Activated T-helper 1 cell treated with anti-CD3 and anti-CD28 coated beads, Interleukin-12 subunit alpha, Interleukin-12 subunit beta, Interleukin-2, Interleukin-4 antibody, amounts not matched to agents 30 ng/mL and 10 ng/mL and 1 ng/mL, durations not matched to agents 14 hours and 24 hours and 36 hours (primary cell): Measurements from ENCODE around the gene TIMM29. TPM values are rescaled to one million over a fixed set of nuclear protein-coding genes. Genes with fewer than 3 reads are reported as not detected.
A peak's percentile ranks its signal among the peaks of the same experiment; 100 is the strongest.
"Not testable (repeated sequence)": the region's sequence is repeated elsewhere in the genome, so short reads cannot be mapped to it uniquely, and the experiment has no call there.

Experiments used
- DNase-seq: peaks from one replicate; pipeline ENCODE4 v3.0.0; 2021; ENCODE audit warnings: low spot score
- H3K27ac Mint-ChIP-seq: one replicate; pipeline ENCODE4 v1.8.0; 2021; ENCODE audit warnings: mild to moderate bottlenecking, mixed read lengths
- H3K27me3 Mint-ChIP-seq: one replicate; pipeline ENCODE4 v1.8.0; 2022; ENCODE audit warnings: mild to moderate bottlenecking, moderate library complexity, mixed read lengths; ENCODE audit not compliant: insufficient read depth
- H3K36me3 Mint-ChIP-seq: one replicate; pipeline ENCODE4 v1.8.0; 2021; ENCODE audit warnings: low read depth, mixed read lengths
- H3K4me1 Mint-ChIP-seq: one replicate; pipeline ENCODE4 v1.8.0; 2021; ENCODE audit warnings: low read depth, mixed read lengths
- H3K4me3 Mint-ChIP-seq: one replicate; pipeline ENCODE4 v1.8.0; 2021; ENCODE audit warnings: mild to moderate bottlenecking, moderate library complexity, mixed read lengths
- H3K9me3 Mint-ChIP-seq: one replicate; pipeline ENCODE4 v1.8.0; 2021; ENCODE audit warnings: mixed read lengths
- intact Hi-C: fragments of 100-400 bp; cut with micrococcal nuclease; formaldehyde crosslinking; loops from one replicate; pipeline ENCODE4 v1.15.1; 2024
- total RNA-seq: library from RNA; stranded (reverse); gene quantifications from 2 replicates; pipeline ENCODE4 v1.2.3, GENCODE V29; 2022

TIMM29 gene
- total RNA-seq, 1 donor from 2014 or later = 22.6 TPM

DNA sequence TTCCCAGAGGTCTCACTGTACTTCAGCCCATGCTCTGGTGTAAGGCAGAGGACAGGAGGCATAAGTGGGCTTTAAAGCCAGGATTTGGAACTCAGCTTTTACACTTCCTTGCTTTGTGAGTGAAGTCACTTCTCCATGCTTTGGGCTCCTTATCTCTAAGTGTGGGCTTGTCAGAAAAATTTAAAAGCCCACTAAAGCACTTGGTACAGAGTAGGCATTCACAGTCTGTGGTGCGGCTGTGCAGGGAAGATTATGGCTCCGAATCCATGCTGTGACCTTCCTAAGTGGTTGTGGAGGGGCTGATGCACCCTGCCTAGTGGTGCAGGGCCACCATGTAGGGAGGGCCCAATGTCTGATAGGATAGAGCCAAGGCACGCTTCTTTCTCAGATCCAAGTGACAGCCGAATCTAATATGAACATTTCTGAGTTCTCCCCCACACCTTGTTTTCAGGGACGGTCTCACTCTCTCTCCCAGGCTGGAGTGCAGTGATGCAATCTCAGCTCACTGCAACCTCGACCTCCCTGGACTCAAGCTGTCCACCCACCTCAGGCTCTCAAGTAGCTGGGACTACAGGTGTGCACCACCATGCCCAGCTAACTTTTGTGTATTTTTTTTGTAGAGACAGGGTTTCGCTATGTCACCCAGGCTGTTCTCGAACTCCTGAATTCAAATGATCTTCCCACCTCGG, 6.9 kb downstream of the TIMM29 start:
- H3K27ac Mint-ChIP-seq = no peak overlapping the region
- H3K9me3 Mint-ChIP-seq = no peaks in the 10 kb centered on the region
- DNase-seq = no peak
- H3K36me3 Mint-ChIP-seq = peaks cover 2% of the 10 kb centered on the region
- no peak overlapping the region for H3K4me3 Mint-ChIP-seq
- intact Hi-C loops = loop anchor here (1.0 to 2.0 kb wide), 2 partner anchors 101 to 155 kb away; no protein-coding TSS in a partner anchor
- peaks cover 5% of the 10 kb centered on the region for H3K4me1 Mint-ChIP-seq
- no peaks in the 10 kb centered on the region for H3K27me3 Mint-ChIP-seq

DNA sequence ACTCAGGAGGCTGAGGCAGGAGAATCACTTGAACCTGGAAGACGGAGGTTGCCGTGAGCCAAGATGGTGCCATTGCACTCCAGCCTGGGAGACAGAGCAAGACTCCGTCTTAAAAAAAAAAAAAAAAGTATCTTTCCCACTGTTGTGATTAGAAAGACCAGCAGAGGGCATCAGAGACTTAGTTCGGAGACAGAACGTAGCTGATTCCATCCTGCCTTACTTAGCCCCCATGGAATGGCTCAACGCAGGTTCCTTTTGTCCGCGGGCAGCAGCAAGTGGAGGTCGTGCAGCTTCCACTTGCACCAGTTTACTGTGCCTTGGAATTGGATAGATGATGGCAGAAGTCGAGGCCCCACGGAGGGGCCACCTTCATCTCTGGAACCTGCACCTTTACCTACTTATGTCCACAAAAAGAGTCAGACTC, 8.1 kb downstream of the TIMM29 start:
- Mint-ChIP-seq H3K9me3 (no peaks in the 10 kb centered on the region), H3K27me3 (no peaks in the 10 kb centered on the region), H3K4me1 (peaks cover 5% of the 10 kb centered on the region), H3K27ac (no peak overlapping the region), H3K36me3 (peaks cover 2% of the 10 kb centered on the region), H3K4me3 (no peak overlapping the region)
- intact Hi-C loops = loop anchor here (1.0 to 2.0 kb wide), 2 partner anchors 100 to 154 kb away; no protein-coding TSS in a partner anchor
- peak; percentile 20 for DNase-seq

DNA sequence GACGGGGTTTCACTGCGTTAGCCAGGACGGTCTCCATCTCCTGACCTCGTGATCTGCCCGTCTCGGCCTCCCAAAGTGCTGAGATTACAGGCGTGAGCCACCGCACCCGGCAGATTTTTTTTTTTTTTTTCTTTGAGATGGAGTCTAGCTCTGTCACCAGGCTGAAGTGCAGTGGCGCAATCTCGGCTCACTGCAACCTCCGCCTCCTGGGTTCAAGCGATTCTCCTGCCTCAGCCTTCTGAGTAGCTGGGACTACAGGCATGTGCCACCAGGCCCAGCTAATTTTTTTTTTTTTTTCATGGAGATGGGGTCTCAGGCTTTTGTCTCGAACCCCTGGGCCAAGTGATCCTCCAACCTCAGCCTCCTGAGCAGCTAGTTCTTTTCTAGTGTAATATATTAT, 13.0 kb downstream of the TIMM29 start:
- H3K36me3 Mint-ChIP-seq, H3K27me3 Mint-ChIP-seq, H3K4me3 Mint-ChIP-seq, H3K9me3 Mint-ChIP-seq, DNase-seq, H3K27ac Mint-ChIP-seq: not testable (repeated sequence)
- peaks cover 12% of the 10 kb centered on the region for H3K4me1 Mint-ChIP-seq
- intact Hi-C loops = loop anchor here (1.0 to 5.0 kb wide), 3 partner anchors 19 to 95 kb away; no protein-coding TSS in a partner anchor

DNA sequence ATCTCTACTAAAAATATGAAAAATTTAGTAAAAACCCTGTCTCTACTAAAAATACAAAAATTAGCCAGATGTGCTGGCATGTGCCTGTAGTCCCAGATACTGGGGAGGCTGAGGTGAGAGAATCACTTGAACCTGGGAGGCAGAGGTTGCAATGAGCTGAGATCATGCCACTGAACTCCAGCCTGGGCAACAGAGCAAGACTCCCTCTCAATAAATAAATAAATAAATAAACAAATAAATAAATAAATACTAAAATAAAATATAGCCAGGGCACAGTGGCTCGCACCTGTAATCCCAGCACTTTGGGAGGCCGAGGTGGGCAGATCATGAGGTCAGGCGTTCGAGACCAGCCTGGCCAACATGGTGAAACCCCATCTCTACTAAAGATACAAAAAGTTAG, 14.8 kb downstream of the TIMM29 start:
- not testable (repeated sequence) for DNase-seq, H3K4me1 Mint-ChIP-seq, H3K4me3 Mint-ChIP-seq, H3K36me3 Mint-ChIP-seq, H3K27me3 Mint-ChIP-seq, H3K9me3 Mint-ChIP-seq, H3K27ac Mint-ChIP-seq
- intact Hi-C loops = loop anchor here (2.0 to 5.0 kb wide), 2 partner anchors 39 to 93 kb away; no protein-coding TSS in a partner anchor

DNA sequence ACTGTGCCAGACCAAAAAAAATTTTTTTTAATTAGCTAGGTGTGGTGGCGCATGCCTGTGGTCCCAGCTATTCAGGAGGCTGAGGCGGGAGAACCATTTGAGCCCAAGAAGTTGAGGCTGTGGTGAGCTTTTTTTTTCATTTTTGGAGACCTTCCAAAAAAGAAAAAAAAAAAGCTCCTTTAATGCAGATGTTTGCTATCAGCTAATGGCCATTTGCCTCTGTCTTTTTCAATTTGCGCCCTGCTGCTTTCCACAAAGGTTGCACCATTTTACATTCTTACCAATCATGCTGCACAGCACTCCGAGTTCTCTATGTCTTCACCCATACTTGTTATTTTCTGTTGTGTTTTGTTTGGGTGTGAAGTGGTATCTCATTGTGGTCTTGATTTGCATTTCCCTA, 16.7 kb downstream of the TIMM29 start:
- Mint-ChIP-seq H3K36me3 (no peaks in the 10 kb centered on the region), H3K27me3 (no peaks in the 10 kb centered on the region), H3K4me3 (no peak overlapping the region), H3K9me3 (no peaks in the 10 kb centered on the region), H3K4me1 (peaks cover 9% of the 10 kb centered on the region), H3K27ac (no peak overlapping the region)
- no peak for DNase-seq
- intact Hi-C loops = no loop called here

DNA sequence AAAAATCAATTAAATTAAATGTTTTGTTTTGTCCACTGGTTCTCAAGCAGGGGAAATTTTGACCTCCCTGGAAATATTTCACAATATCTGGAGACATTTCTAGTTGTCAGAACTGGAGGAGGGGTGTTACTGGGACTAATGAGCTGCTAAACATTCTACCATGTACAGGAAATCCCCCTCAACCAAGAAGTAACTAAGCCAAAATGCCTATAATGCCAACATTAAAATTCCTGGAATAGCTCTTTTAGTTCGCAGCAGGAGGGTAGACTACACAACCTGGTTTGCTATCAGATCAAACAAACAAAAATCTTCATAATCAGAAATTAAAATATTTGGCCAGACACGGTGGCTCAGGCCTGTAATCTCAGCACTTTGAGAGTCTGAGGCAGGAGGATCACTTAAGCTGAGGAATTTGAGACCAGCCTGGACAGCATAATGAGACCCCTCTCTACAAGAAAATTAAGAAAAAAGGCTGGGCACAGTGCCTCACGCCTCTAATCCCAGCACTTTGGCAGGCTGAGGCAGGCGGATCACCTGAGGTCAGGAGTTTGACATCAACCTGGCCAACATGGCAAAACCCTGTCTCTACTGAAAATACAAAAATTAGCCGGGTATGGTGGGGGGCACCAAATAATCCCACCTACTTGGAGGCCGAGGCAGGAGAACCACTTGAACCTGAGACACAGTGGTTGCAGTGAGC, 18.5 kb downstream of the TIMM29 start:
- no peak for DNase-seq
- Mint-ChIP-seq H3K27ac (no peak overlapping the region), H3K4me1 (peaks cover 6% of the 10 kb centered on the region), H3K27me3 (no peaks in the 10 kb centered on the region), H3K4me3 (no peak overlapping the region), H3K36me3 (no peaks in the 10 kb centered on the region), H3K9me3 (no peaks in the 10 kb centered on the region)
- intact Hi-C loops = no loop called here

DNA sequence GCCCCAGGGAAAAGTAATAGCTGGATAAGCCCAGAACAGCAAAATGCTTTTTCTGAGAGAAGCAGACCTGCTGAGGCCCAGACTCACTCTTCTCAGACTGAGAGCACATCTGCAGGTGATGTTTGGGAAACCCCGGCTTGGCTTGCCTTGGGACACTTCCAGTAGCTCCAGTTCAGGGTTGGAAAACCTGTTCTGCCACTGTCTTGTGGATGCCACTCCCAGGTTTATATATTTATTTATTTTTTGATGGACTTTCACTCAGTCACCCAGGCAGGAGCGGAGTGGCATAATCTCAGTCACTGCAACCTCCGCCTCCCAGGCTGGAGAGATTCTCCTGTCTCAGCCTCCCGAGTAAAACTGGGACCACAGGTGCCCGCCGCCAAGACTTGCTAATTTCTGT, 24.2 kb downstream of the TIMM29 start:
- Mint-ChIP-seq H3K27me3 (peaks cover 3% of the 10 kb centered on the region), H3K9me3 (no peaks in the 10 kb centered on the region), H3K4me3 (no peak overlapping the region), H3K4me1 (peaks cover 12% of the 10 kb centered on the region), H3K36me3 (no peaks in the 10 kb centered on the region), H3K27ac (no peak overlapping the region)
- intact Hi-C loops = no loop called here
- no peak for DNase-seq

DNA sequence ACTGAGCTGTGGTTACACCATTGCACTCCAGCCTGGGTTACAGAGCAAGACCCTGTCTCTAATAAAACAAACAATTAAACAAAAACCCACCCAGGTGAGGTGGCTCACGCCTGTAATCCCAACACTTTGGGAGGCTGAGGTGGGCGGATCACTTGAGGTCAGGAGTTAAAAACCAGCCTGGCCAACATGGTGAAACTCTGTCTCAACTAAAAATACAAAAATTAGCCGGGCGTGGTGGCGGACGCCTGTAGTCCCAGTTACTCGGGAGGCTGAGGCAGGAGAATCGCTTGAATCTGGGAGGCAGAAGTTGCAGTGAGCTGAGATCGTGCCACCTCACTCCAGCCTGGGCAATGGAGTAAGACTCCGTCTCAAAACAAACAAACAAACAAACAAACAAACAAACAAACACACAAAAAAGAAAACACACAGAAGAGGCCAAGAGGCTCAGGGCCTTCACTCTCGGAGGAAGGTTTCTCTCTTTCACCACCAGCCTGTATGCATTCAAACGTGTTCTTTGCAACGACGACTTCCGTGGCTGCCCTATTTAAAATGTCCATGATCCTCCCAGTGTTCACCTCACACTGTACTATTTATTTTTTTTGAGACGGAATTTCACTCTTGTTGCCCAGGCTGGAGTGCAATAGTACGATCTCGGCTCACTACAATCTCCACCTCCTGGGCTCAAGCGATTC, 30.8 kb downstream of the TIMM29 start:
- H3K36me3 Mint-ChIP-seq, DNase-seq, intact Hi-C loops, H3K9me3 Mint-ChIP-seq, H3K27me3 Mint-ChIP-seq: not testable (repeated sequence)
- H3K4me1 Mint-ChIP-seq = peaks cover 41% of the 10 kb centered on the region
- peak overlapping the region; percentile 87 for H3K27ac Mint-ChIP-seq
- H3K4me3 Mint-ChIP-seq = peak overlapping the region; percentile 87

DNA sequence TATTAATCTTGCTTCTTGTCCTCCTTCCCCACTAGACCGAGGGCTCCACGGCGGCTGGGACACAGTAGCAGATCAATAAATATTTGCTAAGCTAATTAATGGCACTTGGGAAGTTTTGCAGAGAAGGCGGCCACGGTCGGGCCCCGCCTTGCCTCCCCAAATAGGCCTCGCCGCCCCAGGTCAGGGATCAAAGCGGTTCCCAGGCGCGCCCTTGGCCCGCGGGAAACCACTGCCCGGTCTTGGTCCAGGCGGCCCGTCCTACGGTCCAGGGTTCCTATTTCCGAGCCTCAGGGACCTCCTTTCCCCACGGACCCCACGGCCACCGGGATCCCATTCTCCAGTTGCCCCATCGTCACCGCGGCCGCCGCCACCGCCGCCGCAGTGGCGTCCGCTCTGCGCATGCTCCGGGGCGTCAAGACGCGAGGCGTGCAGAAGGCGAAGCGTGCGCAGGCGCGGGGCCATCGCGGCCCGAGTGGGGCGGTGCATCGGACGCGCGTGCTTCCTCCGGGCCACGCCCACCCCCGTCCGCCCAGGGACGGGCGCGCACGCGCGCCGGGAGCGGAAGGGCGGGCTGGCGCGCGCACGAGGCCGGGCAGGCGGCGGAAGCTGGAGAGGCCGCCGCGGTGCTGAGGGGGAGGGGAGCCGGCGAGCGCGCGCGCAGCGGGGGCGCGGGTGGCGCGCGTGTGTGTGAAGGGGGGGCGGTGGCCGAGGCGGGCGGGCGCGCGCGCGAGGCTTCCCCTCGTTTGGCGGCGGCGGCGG, 31.9 kb downstream of the TIMM29 start, which contains the start of gene SMARCA4:
SMARCA4 (plus strand) TSS at position 717 of the 759 bp plus-strand sequence. CDS start 23,122 bp downstream, outside the sequence.
- no peaks in the 10 kb centered on the region for H3K9me3 Mint-ChIP-seq
- intact Hi-C loops = loop anchor here (1.0 to 5.0 kb wide), 8 partner anchors 18 to 475 kb away; partner anchors contain the start of genes CARM1, DNM2, KRI1 and ODAD3
- H3K4me3 Mint-ChIP-seq = peak within 1 kb of the TSS; percentile 89
- peaks cover 11% of the 10 kb centered on the region for H3K36me3 Mint-ChIP-seq
- peaks cover under 1% of the 10 kb centered on the region for H3K27me3 Mint-ChIP-seq
- peaks cover 39% of the 10 kb centered on the region for H3K4me1 Mint-ChIP-seq
- H3K27ac Mint-ChIP-seq = peak within 1 kb of the TSS; percentile 87
- peak; percentile 99 for DNase-seq

DNA sequence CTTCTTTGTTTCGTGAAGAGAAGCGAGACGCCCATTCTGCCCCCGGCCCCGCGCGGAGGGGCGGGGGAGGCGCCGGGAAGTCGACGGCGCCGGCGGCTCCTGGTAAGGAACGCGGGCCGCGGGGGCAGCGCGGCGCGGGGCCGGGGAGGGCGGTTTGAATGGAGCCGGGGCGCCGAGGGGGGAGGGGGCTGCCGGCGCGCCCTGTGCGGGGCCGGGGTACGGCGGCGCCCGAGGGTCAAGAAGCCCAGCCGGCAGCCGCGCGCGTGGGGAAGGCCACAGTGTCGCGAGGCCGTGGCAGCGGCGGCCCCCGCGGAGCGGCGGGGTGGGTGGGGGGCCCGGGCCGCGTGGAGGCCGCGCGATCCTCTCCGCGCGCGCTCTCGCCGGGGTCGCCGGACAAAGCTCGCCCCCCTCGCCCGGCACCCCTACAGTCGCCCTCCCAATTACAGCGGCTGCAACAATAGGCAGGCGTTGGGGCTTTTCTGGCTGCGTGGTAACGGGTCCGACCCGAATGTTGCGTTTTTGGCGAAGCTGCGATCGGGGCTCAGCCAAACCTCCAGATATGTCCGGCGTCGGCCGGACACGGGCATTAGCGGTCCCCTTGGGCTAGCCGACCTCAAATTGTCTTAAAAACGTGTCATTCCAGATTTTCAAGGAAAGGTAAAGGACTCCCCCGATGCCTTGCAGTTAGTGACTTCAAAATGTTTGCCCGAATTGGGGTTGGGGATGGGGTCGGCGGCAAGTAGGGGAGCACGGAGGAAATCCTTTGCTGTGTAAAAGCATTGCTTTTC, 32.7 kb downstream of the TIMM29 start:
- Mint-ChIP-seq H3K4me1 (peaks cover 40% of the 10 kb centered on the region), H3K27ac (peak overlapping the region; percentile 72), H3K36me3 (peaks cover 12% of the 10 kb centered on the region), H3K4me3 (peak overlapping the region; percentile 89), H3K27me3 (no peaks in the 10 kb centered on the region), H3K9me3 (no peaks in the 10 kb centered on the region)
- DNase-seq = peak; percentile 10
- intact Hi-C loops = loop anchor here (1.0 to 5.0 kb wide), 4 partner anchors 90 to 394 kb away; partner anchors contain the start of genes CARM1, DNM2 and KRI1

DNA sequence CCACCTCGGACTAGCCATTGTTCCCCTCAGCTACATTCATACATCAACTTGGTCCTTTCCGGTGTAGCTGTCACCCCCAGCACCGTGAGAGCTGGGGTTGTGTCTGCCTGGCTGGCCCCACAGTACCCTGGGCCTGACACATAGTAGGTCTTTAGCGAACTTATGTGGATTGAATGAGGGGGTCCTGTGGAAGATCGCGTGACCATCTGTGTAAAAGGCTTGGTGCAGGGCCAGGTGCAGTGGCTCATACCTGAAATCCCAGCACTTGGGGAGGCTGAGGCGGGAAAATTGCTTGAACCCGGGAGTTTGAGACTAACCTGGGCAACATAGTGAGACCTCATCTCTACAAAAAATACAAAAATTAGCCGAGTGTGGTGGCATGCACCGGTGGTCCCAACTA, 34.3 kb downstream of the TIMM29 start:
- DNase-seq = no peak
- H3K27me3 Mint-ChIP-seq = no peaks in the 10 kb centered on the region
- H3K4me3 Mint-ChIP-seq = peak overlapping the region; percentile 89
- no peaks in the 10 kb centered on the region for H3K9me3 Mint-ChIP-seq
- peaks cover 15% of the 10 kb centered on the region for H3K36me3 Mint-ChIP-seq
- H3K4me1 Mint-ChIP-seq = peaks cover 40% of the 10 kb centered on the region
- peak overlapping the region; percentile 72 for H3K27ac Mint-ChIP-seq
- intact Hi-C loops = loop anchor here (5.0 kb wide), 1 partner anchor 246 kb away; the partner anchor contains the start of gene DNM2
